ENCODE measurements around the gene ERAP2. TPM values are rescaled to one million over a fixed set of nuclear protein-coding genes. Genes with fewer than 3 reads are reported as not detected.

ERAP2 gene

GRCh38 chr5:96968074-96968473 lies 91.8 kb downstream of the ERAP2 start:
- H4K8ac ChIP-seq (ENCODE audit: low read depth, low read length), result no peak overlapping the region
- H2AK5ac ChIP-seq (ENCODE audit: low read depth, low read length), result no peak overlapping the region
- H2BK12ac ChIP-seq (ENCODE audit: low read length), result no peak overlapping the region
- H3K4ac ChIP-seq (ENCODE audit: low read length), result no peak overlapping the region
- no peaks in the 10 kb centered on the region for H3K36me3 ChIP-seq (replicated peaks in 1 of 2; ENCODE audit: control insufficient read depth in 2 of 2, insufficient read depth in 2 of 2, low read length in 2 of 2)
- no peak overlapping the region for H3K27ac ChIP-seq (replicated peaks; ENCODE audit: low read length)
- H2BK120ac ChIP-seq (ENCODE audit: low read depth, low read length), result no peak overlapping the region
- H3K27me3 ChIP-seq (ENCODE audit: control insufficient read depth in 3 of 3, insufficient read depth in 3 of 3, low read depth in 1 of 3, low read length in 3 of 3), result no peaks in the 10 kb centered on the region
- no peaks in the 10 kb centered on the region for H3K9me3 ChIP-seq (replicated peaks in 1 of 2; ENCODE audit: control insufficient read depth in 2 of 2, insufficient read depth in 1 of 2, low read depth in 1 of 2, low read length in 2 of 2)
- H3K18ac ChIP-seq (ENCODE audit: low read length), result no peak overlapping the region
- H3K4me1 ChIP-seq (ENCODE audit: control insufficient read depth in 2 of 2, insufficient read depth in 1 of 2, low read depth in 1 of 2, low read length in 2 of 2), result peaks cover 2 to 7% of the 10 kb centered on the region in 2 donors
- H3K4me2 ChIP-seq (ENCODE audit: insufficient read depth, low read length, poor library complexity, severe bottlenecking), result no peak overlapping the region
- no peak overlapping the region for H2BK15ac ChIP-seq (ENCODE audit: low read length)
- H4K91ac ChIP-seq (ENCODE audit: low read depth, low read length, poor library complexity), result no peak overlapping the region
- H3K4me3 ChIP-seq (ENCODE audit: low read length in 2 of 2), result no peak overlapping the region
- H3K23ac ChIP-seq (ENCODE audit: low read depth, low read length, poor library complexity), result no peak overlapping the region
- H2AFZ ChIP-seq (ENCODE audit: low read length), result peak overlapping the region; percentile 27
- H3K14ac ChIP-seq (ENCODE audit: low read length), result no peak overlapping the region
- no peak overlapping the region for H3K9ac ChIP-seq (ENCODE audit: low read depth, low read length, poor library complexity)
- no CpG with 5 or more reads among the region's 1 CpG for WGBS, 2 donors (ENCODE audit: extremely low coverage in 2 of 2, insufficient read length in 2 of 2, insufficient replicate concordance in 1 of 2)
- no peak for DNase-seq (ENCODE audit: low spot score)
- H2BK5ac ChIP-seq (ENCODE audit: low read length), result no peak overlapping the region
- H3K79me1 ChIP-seq (ENCODE audit: low read depth, low read length), result no peaks in the 10 kb centered on the region

GRCh38 chr5:96968614-96969013 lies 92.3 kb downstream of the ERAP2 start:
- H3K18ac ChIP-seq (ENCODE audit: low read length), result no peak overlapping the region
- no peaks in the 10 kb centered on the region for H3K36me3 ChIP-seq (replicated peaks in 1 of 2; ENCODE audit: control insufficient read depth in 2 of 2, insufficient read depth in 2 of 2, low read length in 2 of 2)
- no peak overlapping the region for H3K4me2 ChIP-seq (ENCODE audit: insufficient read depth, low read length, poor library complexity, severe bottlenecking)
- DNase-seq (ENCODE audit: low spot score), result no peak
- H2BK120ac ChIP-seq (ENCODE audit: low read depth, low read length), result no peak overlapping the region
- no peak overlapping the region for H3K23ac ChIP-seq (ENCODE audit: low read depth, low read length, poor library complexity)
- H3K79me1 ChIP-seq (ENCODE audit: low read depth, low read length), result no peaks in the 10 kb centered on the region
- H4K91ac ChIP-seq (ENCODE audit: low read depth, low read length, poor library complexity), result no peak overlapping the region
- H2AK5ac ChIP-seq (ENCODE audit: low read depth, low read length), result no peak overlapping the region
- no peak overlapping the region for H3K27ac ChIP-seq (replicated peaks; ENCODE audit: low read length)
- peak overlapping the region; percentile 27 for H2AFZ ChIP-seq (ENCODE audit: low read length)
- H3K4me1 ChIP-seq (ENCODE audit: control insufficient read depth in 2 of 2, insufficient read depth in 1 of 2, low read depth in 1 of 2, low read length in 2 of 2), result peaks cover 2 to 6% of the 10 kb centered on the region in 2 donors
- no peak overlapping the region for H2BK12ac ChIP-seq (ENCODE audit: low read length)
- no peak overlapping the region for H3K4me3 ChIP-seq (ENCODE audit: low read length in 2 of 2)
- H3K4ac ChIP-seq (ENCODE audit: low read length), result no peak overlapping the region
- no peaks in the 10 kb centered on the region for H3K9me3 ChIP-seq (replicated peaks in 1 of 2; ENCODE audit: control insufficient read depth in 2 of 2, insufficient read depth in 1 of 2, low read depth in 1 of 2, low read length in 2 of 2)
- H2BK15ac ChIP-seq (ENCODE audit: low read length), result no peak overlapping the region
- H2BK5ac ChIP-seq (ENCODE audit: low read length), result no peak overlapping the region
- H3K9ac ChIP-seq (ENCODE audit: low read depth, low read length, poor library complexity), result no peak overlapping the region
- H4K8ac ChIP-seq (ENCODE audit: low read depth, low read length), result no peak overlapping the region
- WGBS, 2 donors (ENCODE audit: extremely low coverage in 2 of 2, insufficient read length in 2 of 2, insufficient replicate concordance in 1 of 2), result 100% methylated on average over 1 of the region's 2 CpGs; no CpG with 5 or more reads in 1 of the 2 donors
- H3K14ac ChIP-seq (ENCODE audit: low read length), result no peak overlapping the region
- no peaks in the 10 kb centered on the region for H3K27me3 ChIP-seq (ENCODE audit: control insufficient read depth in 3 of 3, insufficient read depth in 3 of 3, low read depth in 1 of 3, low read length in 3 of 3)

Small RNA genes lying within 50 kb of the gene (small RNA-seq; reads per million reads assigned to genes)
- not detected for gene RF00019 (ENCODE audit: insufficient read depth)
